HepG2 (cell line): Measurements from ENCODE around the gene BCAS1. TPM values are rescaled to one million over a fixed set of nuclear protein-coding genes. Genes with fewer than 3 reads are reported as not detected.

ENCODE experiments used
- ATAC-seq: fragments of 200-7000 bp; cut with Tn5 transposase; 3 replicates; pipeline ENCODE4 v1.9.1; 2020; ENCODE audit warnings: mild to moderate bottlenecking, moderate library complexity
- BruUV-seq: library from RNA; stranded (reverse); fragments of 400-500 nt; replicated peaks from 2 replicates; lab custom pipeline; 2021; lab: Mats Ljungman, UMichigan
- CTCF ChIA-PET: fragments of 300-600 bp; formaldehyde crosslinking; extraction: SDS; loops from one replicate; lab custom pipeline; 2021; ENCODE audit warnings: low total read pairs, inconsistent platforms, low intra/inter-chr PET ratio; lab: Yijun Ruan, JAX
- POLR2A ChIA-PET: fragments of 350-600 bp; sonication (Branson Sonifier 250); formaldehyde crosslinking; loops from one replicate; lab custom pipeline; 2020; ENCODE audit warnings: antibody characterized with exemption, inconsistent platforms; lab: Yijun Ruan, JAX
- DNase-seq: peaks from one replicate; pipeline ENCODE4 v3.0.0-alpha.2; 2015; ENCODE audit warnings: low spot score
- FAIRE-seq: peaks from 3 replicates; lab custom pipeline; 2011; peaks lifted over from hg19 to GRCh38; lab: Jason Lieb, UNC
- H2AFZ ChIP-seq: one replicate; pipeline ENCODE4 v1.6.1; 2011; ENCODE audit warnings: low read length, inconsistent platforms
- H3K27ac ChIP-seq: fragments of 300-600 bp; 3 replicates; pipeline ENCODE4 v1.8.0; 2011; ENCODE audit warnings: mixed run types, mild to moderate bottlenecking, mixed read lengths, low read length, inconsistent platforms; ENCODE audit not compliant: insufficient read depth; ENCODE audit errors: extremely low read length
- H3K27me3 ChIP-seq, 2 experiments: fragments of 200-600 bp in 1 of 2; 2 replicates in 1 of 2; 3 replicates in 1 of 2; pipeline versions ENCODE4 v1.6.0 to v1.8.0; 2011; ENCODE audit warnings: low read length in 2 of 2, mild to moderate bottlenecking in 2 of 2, moderate library complexity in 2 of 2, inconsistent platforms in 1 of 2; ENCODE audit not compliant: insufficient read depth in 2 of 2, control insufficient read depth in 1 of 2
- H3K36me3 ChIP-seq, 2 experiments: fragments of 200-600 bp in 1 of 2; replicated peaks in 1 of 2; 2 replicates in 1 of 2; 3 replicates in 1 of 2; pipeline versions ENCODE4 v1.5.1 to v1.8.0; 2011; ENCODE audit warnings: low read length in 2 of 2, inconsistent platforms in 1 of 2; ENCODE audit not compliant: insufficient read depth in 2 of 2, control insufficient read depth in 1 of 2
- H3K4me1 ChIP-seq: 2 replicates; pipeline ENCODE4 v1.5.1; 2012; ENCODE audit warnings: low read length, inconsistent platforms; ENCODE audit not compliant: insufficient read depth
- H3K4me2 ChIP-seq: 2 replicates; pipeline ENCODE4 v1.6.0; 2011; ENCODE audit warnings: low read depth, low read length, inconsistent platforms
- H3K4me3 ChIP-seq, 3 experiments: fragments of 200-600 bp in 1 of 3; sonication (generic), shearing (Covaris generic) in 1 of 3; replicated peaks in 1 of 3; 2 replicates each; pipeline ENCODE4 v1.5.1; 2011 to 2016; ENCODE audit warnings: low read length in 3 of 3, inconsistent platforms in 2 of 3, low read depth in 2 of 3, mild to moderate bottlenecking in 2 of 3, control low read depth in 1 of 3, mixed read lengths in 1 of 3; ENCODE audit not compliant: insufficient read depth in 1 of 3
- H3K79me2 ChIP-seq: one replicate; pipeline ENCODE4 v1.6.1; 2011; ENCODE audit warnings: low read length, inconsistent platforms; ENCODE audit not compliant: insufficient read depth
- H3K9ac ChIP-seq: 2 replicates; pipeline ENCODE4 v1.6.0; 2011; ENCODE audit warnings: mild to moderate bottlenecking, low read depth, low read length, inconsistent platforms; ENCODE audit not compliant: insufficient read depth
- H3K9me3 ChIP-seq: 2 replicates; pipeline ENCODE4 v1.5.1; 2012; ENCODE audit warnings: mild to moderate bottlenecking, low read length
- H4K20me1 ChIP-seq: 2 replicates; pipeline ENCODE4 v1.6.0; 2011; ENCODE audit warnings: inconsistent platforms, mild to moderate bottlenecking, low read length, moderate library complexity; ENCODE audit not compliant: insufficient read depth
- BCLAF1 ChIP-seq: fragments of 450-650 bp; IDR thresholded peaks from 2 replicates; pipeline ENCODE4 v1.6.1; 2017; ENCODE audit warnings: mild to moderate bottlenecking
- CTCF ChIP-seq: sonication (generic); formaldehyde crosslinking; IDR thresholded peaks from 2 replicates; pipeline ENCODE4 v1.5.0; 2020; ENCODE audit warnings: mild to moderate bottlenecking, missing genetic modification reagents, moderate library complexity
- DZIP1 ChIP-seq: sonication (generic); formaldehyde crosslinking; IDR thresholded peaks from 2 replicates; pipeline ENCODE4 v1.5.0; 2020; ENCODE audit warnings: mild to moderate bottlenecking, missing genetic modification reagents
- PCBP2 ChIP-seq: fragments of 200-400 bp; formaldehyde crosslinking; optimal IDR thresholded peaks from 2 replicates; pipeline ENCODE3; 2018; ENCODE audit warnings: low read length, low read depth; ENCODE audit not compliant: poor library complexity, severe bottlenecking
- TBP ChIP-seq: sonication (generic); formaldehyde crosslinking; IDR thresholded peaks from 2 replicates; pipeline ENCODE4 v1.5.0; 2020; ENCODE audit warnings: missing genetic modification reagents
- TRIM22 ChIP-seq: fragments of 450-650 bp; IDR thresholded peaks from 2 replicates; pipeline ENCODE4 v1.6.1; 2017
- ZNF101 ChIP-seq: sonication (generic); formaldehyde crosslinking; IDR thresholded peaks from 2 replicates; pipeline ENCODE4 v1.4.0; 2020; ENCODE audit warnings: mild to moderate bottlenecking, low read depth, missing genetic modification reagents, borderline replicate concordance
- ZNF460 ChIP-seq: sonication (generic); formaldehyde crosslinking; IDR thresholded peaks from 2 replicates; pipeline ENCODE4 v1.5.1; 2020; ENCODE audit warnings: missing genetic modification reagents, mild to moderate bottlenecking, borderline replicate concordance
- ZNF644 ChIP-seq: IDR thresholded peaks from 2 replicates; pipeline ENCODE4 v1.6.1; 2016; ENCODE audit warnings: low read depth
- ZSCAN25 ChIP-seq: sonication (generic); formaldehyde crosslinking; IDR thresholded peaks from 2 replicates; pipeline ENCODE4 v1.8.0; 2022; ENCODE audit warnings: mild to moderate bottlenecking, missing genetic modification reagents
- WGBS: methylation state at CpG from one replicate; pipeline ENCODE4 v1.1.6; 2017; ENCODE audit warnings: low lambda C conversion rate; 5-methylcytosine and 5-hydroxymethylcytosine counted together
- in situ Hi-C: cut with HindIII; loops from 2 replicates; pipeline ENCODE4 v1.10.0; 2017; ENCODE audit warnings: low pct_unique_long_range_greater_than_20kb; ENCODE audit not compliant: extremely low pct_ligation_motif_present
- intact Hi-C: fragments of 100-400 bp; cut with micrococcal nuclease; formaldehyde crosslinking; loops from one replicate; pipeline ENCODE4 v1.10.0; 2022; ENCODE audit not compliant: unreplicated experiment
- polyA plus RNA-seq, 8 experiments: library from polyadenylated mRNA; depleted of rRNA in 3 of 8; stranded (reverse) in 7 of 8; unstranded in 1 of 8; fragments of >200 nt; fragmentation: Illumina TruSeq in 4 of 8; extraction: Trizol in 4 of 8; gene quantifications; 2 replicates each; pipeline versions ENCODE4 v1.2.1 to v1.2.3, GENCODE V29; 2011 to 2016; ENCODE audit warnings: low read depth in 4 of 8, missing spikeins in 1 of 8, mixed read lengths in 1 of 8; ENCODE audit not compliant: insufficient read depth in 1 of 8
- total RNA-seq, 5 experiments: library from RNA; depleted of rRNA; stranded (reverse); fragments of >200 nt; fragmentation: Illumina TruSeq; extraction: Trizol; gene quantifications; 2 replicates each; pipeline ENCODE4 v1.2.3, GENCODE V29; 2016; ENCODE audit warnings: low read depth in 1 of 5
- TF ChIP-seq, protein P1 (sequence below): sonication (generic); formaldehyde crosslinking; conservative IDR thresholded peaks from 2 replicates; pipeline ENCODE4 v1.5.0; 2020; ENCODE audit warnings: missing genetic modification reagents
- TF ChIP-seq, protein P2 (sequence below): IDR thresholded peaks from 2 replicates; pipeline ENCODE4 v1.6.1; 2016

Gene BCAS1
- total and polyA plus RNA-seq, 2 of the 13 experiments (the other 11 are each of a cell fraction or from before 2014, with no cell fraction given) = 0.55 to 0.91 TPM

GRCh38 chr20:53935344-53936084, 134.9 kb downstream of the BCAS1 start:
- peaks cover 0 to 5% of the 10 kb centered on the region in 2 experiments; a peak in 2 of 5 replicates for H3K27me3 ChIP-seq
- DNase-seq (no peak), ATAC-seq (no peak), FAIRE-seq (no peak)
- no peaks in the 10 kb centered on the region for H3K36me3 ChIP-seq
- no peaks in the 10 kb centered on the region for H4K20me1 ChIP-seq
- intact Hi-C loops (no loop called here), in situ Hi-C loops (no loop called here)
- H2AFZ ChIP-seq = no peak overlapping the region
- H3K27ac ChIP-seq = no peak overlapping the region
- 19% methylated on average over 5 of the region's 5 CpGs for WGBS
- ChIA-PET CTCF (no interaction called here), POLR2A (interaction anchor here (0.6 to 1.2 kb wide), 4 partner anchors 9 to 338 kb away, joined by 3 to 5 read pairs (median 4); no protein-coding TSS in a partner anchor)
- H3K9ac ChIP-seq = no peak overlapping the region
- no peak overlapping the region; the same call in 1 of the 2 replicates for H3K4me2 ChIP-seq
- H3K4me3 ChIP-seq = no peak overlapping the region
- no peaks in the 10 kb centered on the region for H3K9me3 ChIP-seq
- no peaks in the 10 kb centered on the region for H3K79me2 ChIP-seq
- BruUV-seq = no TSS peak
- H3K4me1 ChIP-seq = peaks cover 52% of the 10 kb centered on the region
- TF ChIP-seq CTCF (CRISPR knock-in tag) (peak; percentile 9; the same call in 1 of the 2 replicates), DZIP1 (CRISPR knock-in tag) (no peak), TBP (CRISPR knock-in tag) (no peak), TRIM22 (no peak), BCLAF1 (no peak), ZSCAN25 (CRISPR knock-in tag) (peak; percentile 86), ZNF644 (CRISPR knock-in tag) (0 out of 2 replicates have a peak, but pooled peaks have one; percentile 47), ZNF460 (CRISPR knock-in tag) (no peak), PCBP2 (peak; percentile 94), ZNF101 (CRISPR knock-in tag) (no peak)
- TF ChIP-seq, protein P1, sequence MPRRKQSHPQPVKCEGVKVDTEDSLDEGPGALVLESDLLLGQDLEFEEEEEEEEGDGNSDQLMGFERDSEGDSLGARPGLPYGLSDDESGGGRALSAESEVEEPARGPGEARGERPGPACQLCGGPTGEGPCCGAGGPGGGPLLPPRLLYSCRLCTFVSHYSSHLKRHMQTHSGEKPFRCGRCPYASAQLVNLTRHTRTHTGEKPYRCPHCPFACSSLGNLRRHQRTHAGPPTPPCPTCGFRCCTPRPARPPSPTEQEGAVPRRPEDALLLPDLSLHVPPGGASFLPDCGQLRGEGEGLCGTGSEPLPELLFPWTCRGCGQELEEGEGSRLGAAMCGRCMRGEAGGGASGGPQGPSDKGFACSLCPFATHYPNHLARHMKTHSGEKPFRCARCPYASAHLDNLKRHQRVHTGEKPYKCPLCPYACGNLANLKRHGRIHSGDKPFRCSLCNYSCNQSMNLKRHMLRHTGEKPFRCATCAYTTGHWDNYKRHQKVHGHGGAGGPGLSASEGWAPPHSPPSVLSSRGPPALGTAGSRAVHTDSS (CRISPR knock-in tag) = no peak
- TF ChIP-seq, protein P2, sequence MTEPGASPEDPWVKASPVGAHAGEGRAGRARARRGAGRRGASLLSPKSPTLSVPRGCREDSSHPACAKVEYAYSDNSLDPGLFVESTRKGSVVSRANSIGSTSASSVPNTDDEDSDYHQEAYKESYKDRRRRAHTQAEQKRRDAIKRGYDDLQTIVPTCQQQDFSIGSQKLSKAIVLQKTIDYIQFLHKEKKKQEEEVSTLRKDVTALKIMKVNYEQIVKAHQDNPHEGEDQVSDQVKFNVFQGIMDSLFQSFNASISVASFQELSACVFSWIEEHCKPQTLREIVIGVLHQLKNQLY (CRISPR knock-in tag) = no peak
